Activated naive CD4-positive, alpha-beta T cell treated with anti-CD3 and anti-CD28 coated beads for 36 hours (primary cell): ENCODE data around the gene POLD3. TPM values are rescaled to one million over a fixed set of nuclear protein-coding genes. Genes with fewer than 3 reads are reported as not detected.

ENCODE experiments used
- CTCF ChIA-PET: fragments of 350-600 bp; sonication (Branson Sonifier 250); formaldehyde crosslinking; loops from one replicate; lab custom pipeline; 2021; ENCODE audit warnings: antibody characterized with exemption; lab: Charles Lee
- DNase-seq: peaks from one replicate; pipeline ENCODE4 v3.0.0-alpha.2; 2020
- H3K27ac Mint-ChIP-seq: one replicate; pipeline ENCODE4 v1.8.0; 2021; ENCODE audit warnings: mild to moderate bottlenecking, mixed read lengths
- H3K27me3 Mint-ChIP-seq: one replicate; pipeline ENCODE4 v1.8.0; 2021; ENCODE audit warnings: low read depth, mixed read lengths
- H3K36me3 Mint-ChIP-seq: one replicate; pipeline ENCODE4 v1.8.0; 2021; ENCODE audit warnings: low read depth, mixed read lengths
- H3K4me1 Mint-ChIP-seq: one replicate; pipeline ENCODE4 v1.8.0; 2021; ENCODE audit warnings: low read depth, mixed read lengths
- H3K4me3 Mint-ChIP-seq: one replicate; pipeline ENCODE4 v1.8.0; 2021; ENCODE audit warnings: mild to moderate bottlenecking, moderate library complexity, mixed read lengths
- H3K9me3 Mint-ChIP-seq: one replicate; pipeline ENCODE4 v1.8.0; 2021; ENCODE audit warnings: mixed read lengths
- intact Hi-C: fragments of 100-400 bp; cut with micrococcal nuclease; formaldehyde crosslinking; loops from one replicate; pipeline ENCODE4 v1.15.1; 2023
- total RNA-seq, 2 experiments: library from RNA; stranded (reverse); gene quantifications; one replicate each; pipeline ENCODE4 v1.2.3, GENCODE V29; 2021

POLD3 gene
- total RNA-seq, 2 experiments from 2014 or later: 84.8 to 91.9 TPM

DNA sequence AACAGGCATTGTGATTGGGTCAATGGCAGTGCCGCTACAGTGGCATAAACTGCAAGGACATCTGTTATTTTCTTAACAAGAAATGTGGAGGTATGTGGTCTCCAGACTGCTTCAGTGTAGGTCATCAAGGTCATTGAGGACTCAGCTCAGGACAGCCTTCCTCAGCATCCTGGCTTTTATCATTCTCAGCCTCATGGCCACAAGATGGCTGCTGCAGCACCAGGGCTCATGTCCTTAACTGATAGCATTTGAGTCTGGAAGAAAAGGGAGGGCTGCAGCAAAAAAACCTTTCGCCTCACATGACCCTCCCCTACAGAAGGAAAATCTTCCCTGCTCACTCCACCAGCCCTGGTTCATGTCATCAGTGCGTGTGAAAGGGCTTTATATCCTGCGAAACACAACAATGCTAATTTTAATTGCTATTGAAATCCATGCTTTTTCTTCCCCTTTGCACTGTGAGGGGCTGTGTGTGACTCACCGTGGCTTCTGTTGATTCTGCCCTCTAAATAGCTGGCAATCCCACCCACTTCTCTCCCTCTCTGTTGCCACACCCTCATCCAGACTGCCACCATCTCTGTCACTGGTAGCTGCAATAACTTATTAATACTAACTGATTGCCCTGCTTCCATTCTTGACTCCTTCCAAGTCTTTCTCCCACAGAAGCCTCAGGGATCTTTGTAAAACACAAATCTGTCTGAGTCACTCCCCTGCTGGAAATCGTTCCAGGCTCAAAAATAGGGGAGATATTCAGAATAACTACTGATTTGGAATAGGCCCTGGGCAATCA is 95.0 kb downstream of the POLD3 start:
- intact Hi-C loops: no loop called here
- Mint-ChIP-seq H3K36me3 (no peaks in the 10 kb centered on the region), H3K4me3 (no peak overlapping the region), H3K27ac (no peak overlapping the region), H3K27me3 (peaks cover 16% of the 10 kb centered on the region), H3K9me3 (no peaks in the 10 kb centered on the region), H3K4me1 (peaks cover 2% of the 10 kb centered on the region)
- no peak for DNase-seq
- CTCF ChIA-PET: interaction anchor here (1.0 to 1.3 kb wide), 2 partner anchors 15 to 39 kb away, joined by 3 read pairs; no protein-coding TSS in a partner anchor

DNA sequence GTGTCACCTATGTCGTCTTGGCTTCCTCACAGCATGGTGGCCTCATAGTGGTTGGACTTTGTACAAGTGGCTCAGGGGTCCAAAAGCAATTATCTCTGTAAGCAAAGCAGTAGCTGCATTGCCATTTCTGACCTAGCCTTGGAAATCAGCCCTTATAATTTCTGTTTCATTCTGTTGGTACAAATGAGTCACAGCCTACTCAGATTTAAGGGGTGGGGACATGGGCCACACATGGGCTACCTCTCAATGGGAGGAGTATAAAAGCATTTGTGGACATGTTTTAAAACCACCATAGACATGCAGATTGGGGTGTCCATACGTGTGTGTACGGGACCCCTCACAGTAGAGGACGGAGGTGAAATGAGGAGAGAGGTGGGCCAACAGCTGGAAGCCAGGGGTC is 97.3 kb downstream of the POLD3 start:
- Mint-ChIP-seq H3K27ac (no peak overlapping the region), H3K4me3 (no peak overlapping the region), H3K36me3 (no peaks in the 10 kb centered on the region), H3K4me1 (no peaks in the 10 kb centered on the region), H3K9me3 (no peaks in the 10 kb centered on the region), H3K27me3 (no peaks in the 10 kb centered on the region)
- CTCF ChIA-PET: no interaction called here
- intact Hi-C loops: no loop called here
- no peak for DNase-seq

DNA sequence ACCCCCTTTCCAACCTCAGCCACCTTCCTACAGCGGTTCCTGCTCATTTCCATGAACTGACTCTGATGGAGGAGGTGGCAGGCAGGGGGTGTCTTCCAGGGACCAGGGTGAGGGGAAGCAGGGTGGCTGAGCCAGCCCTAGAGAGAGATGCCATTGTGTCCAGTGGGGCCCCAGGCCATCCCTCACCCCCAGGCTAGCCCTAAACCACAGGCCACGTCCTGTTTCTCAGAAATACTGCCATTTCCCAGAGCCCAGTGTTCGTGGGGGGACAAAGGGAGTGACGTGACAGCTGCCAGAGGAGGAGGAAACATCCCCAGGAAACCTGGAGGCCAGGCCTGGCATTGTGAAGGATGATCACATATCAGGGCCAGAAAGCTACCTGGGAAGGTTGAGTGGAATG is 99.4 kb downstream of the POLD3 start:
- H3K9me3 Mint-ChIP-seq: no peaks in the 10 kb centered on the region
- H3K4me1 Mint-ChIP-seq: no peaks in the 10 kb centered on the region
- intact Hi-C loops: no loop called here
- DNase-seq: no peak
- H3K27me3 Mint-ChIP-seq: peaks cover under 1% of the 10 kb centered on the region
- H3K27ac Mint-ChIP-seq: no peak overlapping the region
- H3K36me3 Mint-ChIP-seq: no peaks in the 10 kb centered on the region
- CTCF ChIA-PET: no interaction called here
- H3K4me3 Mint-ChIP-seq: no peak overlapping the region

Other genes with a start within 250 kb of the POLD3 start
- 10 to 100 TPM; 11.9 to 13.4 TPM for gene PGM2L1, start 194.1 kb upstream of the POLD3 start, total RNA-seq
- gene KCNE3, start 125.0 kb upstream of the POLD3 start, total RNA-seq: not detected
- gene LIPT2, start 98.9 kb upstream of the POLD3 start, total RNA-seq: 1 to 10 TPM; 3.1 to 5.6 TPM
- not detected for gene CHRDL2, start 138.8 kb downstream of the POLD3 start, total RNA-seq
- gene RNF169, start 156.3 kb downstream of the POLD3 start, total RNA-seq: 10 to 100 TPM; 15.8 to 16.0 TPM